Liver (tissue), 3 donors: Measurements from ENCODE around the gene TGDS.

Experiments used
- CTCF ChIP-seq: fragments of 150-350 bp; IDR thresholded peaks from 2 replicates; pipeline ENCODE4 v1.5.1; 2017; ENCODE audit warnings: improper control_type of control experiment, low read depth, low read length; ENCODE audit not compliant: missing input control
- EGR1 ChIP-seq, 2 donors: IDR thresholded peaks; 2 replicates each; pipeline ENCODE4 v1.6.1; 2016 to 2018; ENCODE audit warnings: antibody characterized with exemption in 2 of 2, low read depth in 2 of 2
- FOXA1 ChIP-seq: IDR thresholded peaks from 2 replicates; pipeline ENCODE4 v1.6.1; 2016; ENCODE audit warnings: antibody characterized with exemption
- RAD21 ChIP-seq, 2 donors: IDR thresholded peaks; 2 replicates each; pipeline ENCODE4 v1.6.1; 2016; ENCODE audit warnings: antibody characterized with exemption in 2 of 2, mild to moderate bottlenecking in 2 of 2
- REST ChIP-seq: IDR thresholded peaks from 2 replicates; pipeline ENCODE4 v1.6.1; 2016; ENCODE audit warnings: antibody characterized with exemption, mild to moderate bottlenecking
- SP1 ChIP-seq: IDR thresholded peaks from 2 replicates; pipeline ENCODE4 v1.6.1; 2018; ENCODE audit warnings: antibody characterized with exemption, mild to moderate bottlenecking
- TAF1 ChIP-seq: conservative IDR thresholded peaks from 2 replicates; pipeline ENCODE4 v1.6.1; 2016; ENCODE audit warnings: antibody characterized with exemption, mild to moderate bottlenecking
- YY1 ChIP-seq: IDR thresholded peaks from 2 replicates; pipeline ENCODE4 v1.6.1; 2016; ENCODE audit warnings: antibody characterized with exemption, mild to moderate bottlenecking
- ZBTB33 ChIP-seq: IDR thresholded peaks from 2 replicates; pipeline ENCODE4 v1.6.1; 2016; ENCODE audit warnings: antibody characterized with exemption
- donor health status: healthy.
- donor health status: healthy.

DNA sequence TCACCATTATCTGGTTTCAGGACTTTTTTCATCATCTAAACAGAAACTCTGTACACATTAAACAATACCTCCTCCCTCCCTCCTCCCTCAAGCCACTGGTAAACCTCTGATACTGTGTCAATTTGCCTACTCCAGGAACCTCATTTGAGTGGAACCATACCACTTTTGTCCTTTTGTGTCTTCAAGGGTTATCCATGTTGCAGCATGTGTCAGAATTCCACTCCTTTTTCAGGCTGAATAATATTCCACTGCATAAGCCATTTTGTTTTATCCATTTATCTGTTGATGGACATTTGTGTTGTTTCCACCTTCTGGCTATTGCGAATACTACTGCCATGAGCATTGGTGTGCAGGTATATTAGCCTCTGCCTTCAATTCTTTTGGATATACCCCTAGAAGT lies 27.5 kb downstream of the TGDS start:
- TF ChIP-seq CTCF: no peak
- no peak for TF ChIP-seq RAD21 (IDR thresholded peaks at IDR 0.05)
- no peak for TF ChIP-seq FOXA1
- no peak for TF ChIP-seq EGR1 (IDR thresholded peaks at IDR 0.05; ENCODE audit: low read depth in 2 of 2)
- TF ChIP-seq REST: no peak
- TF ChIP-seq YY1: no peak
- no peak for TF ChIP-seq ZBTB33
- no peak for TF ChIP-seq TAF1
- no peak for TF ChIP-seq SP1
